ENCODE data around the gene PIK3R1.

- TF ChIP-seq, protein P1, sequence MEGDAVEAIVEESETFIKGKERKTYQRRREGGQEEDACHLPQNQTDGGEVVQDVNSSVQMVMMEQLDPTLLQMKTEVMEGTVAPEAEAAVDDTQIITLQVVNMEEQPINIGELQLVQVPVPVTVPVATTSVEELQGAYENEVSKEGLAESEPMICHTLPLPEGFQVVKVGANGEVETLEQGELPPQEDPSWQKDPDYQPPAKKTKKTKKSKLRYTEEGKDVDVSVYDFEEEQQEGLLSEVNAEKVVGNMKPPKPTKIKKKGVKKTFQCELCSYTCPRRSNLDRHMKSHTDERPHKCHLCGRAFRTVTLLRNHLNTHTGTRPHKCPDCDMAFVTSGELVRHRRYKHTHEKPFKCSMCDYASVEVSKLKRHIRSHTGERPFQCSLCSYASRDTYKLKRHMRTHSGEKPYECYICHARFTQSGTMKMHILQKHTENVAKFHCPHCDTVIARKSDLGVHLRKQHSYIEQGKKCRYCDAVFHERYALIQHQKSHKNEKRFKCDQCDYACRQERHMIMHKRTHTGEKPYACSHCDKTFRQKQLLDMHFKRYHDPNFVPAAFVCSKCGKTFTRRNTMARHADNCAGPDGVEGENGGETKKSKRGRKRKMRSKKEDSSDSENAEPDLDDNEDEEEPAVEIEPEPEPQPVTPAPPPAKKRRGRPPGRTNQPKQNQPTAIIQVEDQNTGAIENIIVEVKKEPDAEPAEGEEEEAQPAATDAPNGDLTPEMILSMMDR (IDR thresholded peaks at IDR 0.05): no peak
- TF ChIP-seq POLR2A (IDR thresholded peaks at IDR 0.05): no peak
Measured at GRCh38 chr5:68224509-68225187, 9.1 kb downstream of the PIK3R1 start.
